Activated CD8-positive, alpha-beta memory T cell treated with anti-CD3 and anti-CD28 coated beads for 4 hours (primary cell): ENCODE measurements around the gene E2F6.

Experiments
- DNase-seq, 2 donors: peaks; one replicate each; pipeline ENCODE4 v3.0.0-alpha.2; 2020; ENCODE audit warnings: low read depth in 2 of 2

The E2F6 gene

GRCh38 chr2:11465485-11466306 lies at the start of gene E2F6:
Gene E2F6 (minus strand): TSS chr2:11466161. CDS start chr2:11465879, 282 bp downstream.
- DNase-seq: peak; percentile 64 to 75

DNA sequence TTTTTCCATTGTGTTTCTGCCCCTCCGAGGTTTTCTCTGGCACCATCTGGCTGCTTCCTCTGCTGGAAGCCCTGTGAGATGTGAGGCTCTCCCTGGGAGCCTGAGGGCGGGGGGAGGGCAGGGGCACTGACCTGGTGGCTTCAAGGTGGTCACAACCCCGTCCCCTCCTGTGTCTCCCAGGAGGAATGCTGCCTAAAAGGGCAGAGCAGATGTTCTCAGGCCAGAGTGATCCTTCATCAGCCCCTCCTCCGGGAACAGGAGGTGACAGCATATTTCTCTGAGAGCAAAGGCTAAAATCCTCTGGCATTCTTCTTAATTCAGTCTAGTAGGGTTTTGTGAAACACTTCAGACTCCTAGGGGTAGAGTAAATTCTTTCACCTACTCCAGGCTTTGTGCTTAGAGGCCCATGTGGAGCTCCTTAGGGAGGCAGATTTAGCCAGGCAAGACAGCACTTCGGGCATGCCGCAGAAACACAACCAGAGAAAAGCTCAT lies 49.6 kb upstream of the E2F6 start:
- DNase-seq: no peak

GRCh38 chr2:11514904-11515303 lies 48.9 kb upstream of the E2F6 start:
- no peak for DNase-seq

DNA sequence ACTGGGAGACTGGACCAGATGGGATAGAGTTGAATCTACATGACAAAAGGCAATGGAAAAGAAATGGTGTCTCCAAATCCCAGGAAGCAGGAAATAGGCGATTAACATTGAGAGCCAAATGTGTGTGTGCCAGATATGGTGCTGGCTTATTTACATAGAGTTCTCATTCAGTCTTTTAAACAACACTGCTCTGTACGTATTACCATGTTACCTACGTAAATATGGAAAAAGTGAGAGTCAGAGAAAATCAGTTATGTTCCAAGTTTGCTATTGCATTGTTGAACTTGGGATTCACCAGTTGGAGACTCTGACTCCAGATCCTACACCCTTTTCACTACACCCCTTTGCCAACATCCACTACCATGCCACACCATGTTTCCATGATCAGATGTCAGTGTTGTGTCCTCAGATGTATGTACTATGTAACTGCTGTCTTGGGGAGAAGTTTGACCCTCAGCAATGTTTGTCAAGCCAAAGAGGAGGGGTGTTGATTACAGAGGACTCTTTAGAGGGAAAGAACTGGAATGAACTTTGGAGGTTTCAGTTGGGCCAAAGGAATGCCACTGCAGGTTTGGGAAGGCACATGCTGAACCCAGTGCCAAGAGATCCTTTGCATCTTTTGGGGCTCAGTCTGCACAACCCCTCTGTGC lies 48.2 kb upstream of the E2F6 start:
- DNase-seq: no peak

GRCh38 chr2:11513319-11513718 lies 47.4 kb upstream of the E2F6 start:
- no peak for DNase-seq

DNA sequence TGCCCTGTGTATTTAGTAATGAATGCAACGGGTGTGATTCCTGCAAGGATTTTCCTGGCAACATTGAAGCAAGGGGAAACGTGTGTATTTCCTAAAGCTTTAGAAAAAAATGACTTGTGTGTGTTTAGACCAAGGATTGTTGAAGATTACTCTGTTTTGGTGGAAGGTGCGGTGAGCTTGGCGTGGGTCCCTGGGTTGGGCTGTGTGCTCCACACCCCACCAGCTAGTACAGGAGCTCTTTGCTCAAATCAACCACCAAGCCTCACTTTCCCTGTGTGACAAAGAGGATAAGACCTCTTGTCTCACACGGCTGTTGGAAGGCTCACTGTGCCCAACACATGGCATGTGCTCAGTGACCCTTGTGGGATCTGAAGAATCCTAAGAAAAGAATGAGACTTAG lies 46.5 kb upstream of the E2F6 start:
- no peak for DNase-seq

GRCh38 chr2:11509657-11510360 lies 43.8 kb upstream of the E2F6 start:
- no peak for DNase-seq

DNA sequence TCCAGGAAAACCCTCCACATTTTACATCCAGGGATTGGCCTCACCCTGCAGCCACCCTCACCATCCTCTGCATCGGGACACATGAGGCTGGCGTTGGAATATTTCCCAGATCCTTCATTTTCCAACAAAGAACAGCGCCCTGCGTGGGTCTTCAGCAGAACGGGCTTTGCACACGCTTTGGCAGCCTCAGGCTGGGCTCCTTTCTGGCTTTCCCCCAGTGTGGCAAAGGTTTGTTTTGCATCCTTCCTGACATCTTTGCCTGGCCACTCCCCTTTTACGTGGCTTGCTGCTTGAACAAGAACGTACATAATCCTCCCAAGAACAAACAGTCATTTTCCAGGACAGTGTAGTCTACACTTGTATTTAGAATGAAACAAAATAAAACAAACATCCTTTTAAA lies 42.3 kb upstream of the E2F6 start:
- DNase-seq: no peak

GRCh38 chr2:11507517-11507916 lies 41.6 kb upstream of the E2F6 start:
- DNase-seq: no peak

DNA sequence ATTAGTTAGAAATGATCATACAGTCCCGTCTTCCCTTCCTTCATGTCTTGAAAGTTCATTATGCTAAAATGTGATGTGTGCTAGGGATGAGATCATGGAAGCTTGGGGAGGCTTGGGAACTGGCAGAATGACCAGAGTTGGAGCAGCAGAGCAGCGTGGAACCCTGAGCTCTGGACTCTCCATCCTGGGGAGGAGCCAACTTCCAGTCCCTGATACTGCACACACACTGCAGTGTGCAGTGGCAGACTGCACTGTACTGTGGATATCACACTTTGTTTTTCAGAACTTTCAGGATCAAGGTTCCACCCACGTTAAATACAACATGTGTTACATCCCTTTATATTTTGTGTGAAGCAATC lies 40.6 kb upstream of the E2F6 start:
- DNase-seq: no peak

DNA sequence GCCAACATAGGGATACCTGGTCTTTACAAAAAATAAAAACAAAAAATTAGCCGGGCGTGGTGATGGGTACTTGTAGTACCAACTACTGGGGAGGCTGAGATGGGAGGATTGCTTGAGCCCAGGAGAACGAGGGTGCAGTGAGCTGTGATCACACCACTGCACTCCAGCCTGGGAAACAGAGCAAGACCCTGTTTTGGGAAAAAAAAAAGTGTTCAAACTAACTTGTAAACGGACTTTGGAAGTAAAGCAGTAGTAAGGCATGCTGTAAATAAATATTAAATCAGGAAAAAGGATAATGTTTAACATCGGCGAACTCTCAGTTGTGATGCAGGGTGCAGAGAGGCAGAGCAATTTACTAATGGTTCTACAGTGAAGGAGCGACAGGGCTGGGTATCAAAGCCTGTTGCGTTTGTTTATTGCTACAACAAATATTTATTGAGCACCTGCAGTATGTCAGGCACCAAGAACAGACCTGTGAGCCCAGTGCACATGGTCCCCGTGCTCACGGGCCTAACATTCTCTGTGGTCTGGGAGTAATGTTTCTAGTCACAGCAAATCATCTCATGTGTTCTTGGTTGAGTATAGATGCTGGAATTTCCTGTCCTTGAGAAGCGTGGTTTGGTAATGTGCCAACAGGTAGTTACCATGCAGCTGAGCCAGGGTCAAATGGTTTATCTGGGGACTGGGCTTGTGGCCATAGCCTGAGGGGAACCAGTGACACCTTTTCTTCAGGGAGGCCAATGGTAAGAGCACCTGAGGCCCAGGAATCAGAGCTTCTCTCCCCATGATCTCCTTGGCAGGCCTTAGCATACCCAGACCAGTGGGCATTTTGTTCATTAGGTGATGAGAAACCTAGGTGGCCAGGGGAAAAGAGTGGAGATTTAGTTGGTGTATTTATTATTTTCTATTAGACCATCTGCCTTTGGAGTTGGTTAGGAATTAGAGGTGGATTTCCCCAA lies 40.0 kb upstream of the E2F6 start:
- no peak for DNase-seq

GRCh38 chr2:11503354-11503927 lies 37.5 kb upstream of the E2F6 start:
- no peak for DNase-seq

- DNase-seq: no peak
Observed at GRCh38 chr2:11502740-11503292, 36.9 kb upstream of the E2F6 start.

DNA sequence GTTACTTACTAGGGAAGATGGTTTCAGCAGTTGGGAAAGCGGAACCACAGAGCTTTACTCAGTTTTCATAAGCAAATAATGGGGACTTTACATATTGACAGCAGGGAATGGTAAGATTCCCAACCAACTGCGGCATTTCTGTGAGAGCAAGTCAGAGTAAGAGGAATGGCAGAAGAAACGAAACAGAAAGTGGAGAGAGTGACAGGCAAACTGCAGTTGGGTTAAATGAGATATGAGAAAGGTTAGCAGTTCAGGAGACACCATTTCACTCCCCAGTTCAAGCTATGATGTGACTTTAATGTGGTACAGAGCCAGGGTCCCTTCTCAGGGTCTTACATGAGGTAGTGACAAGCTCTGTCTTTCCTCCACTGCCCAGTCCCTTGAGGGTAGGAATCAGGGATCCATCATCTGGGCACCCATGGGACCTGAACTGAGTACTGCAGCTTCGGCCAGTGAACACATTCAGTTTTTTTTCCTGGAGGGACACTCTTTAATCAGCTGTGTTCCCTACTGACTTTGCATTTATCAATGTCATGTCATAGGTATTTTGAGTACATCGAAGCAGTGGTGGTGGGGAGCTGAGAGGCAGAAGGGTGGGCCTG lies 34.8 kb upstream of the E2F6 start:
- no peak for DNase-seq

DNA sequence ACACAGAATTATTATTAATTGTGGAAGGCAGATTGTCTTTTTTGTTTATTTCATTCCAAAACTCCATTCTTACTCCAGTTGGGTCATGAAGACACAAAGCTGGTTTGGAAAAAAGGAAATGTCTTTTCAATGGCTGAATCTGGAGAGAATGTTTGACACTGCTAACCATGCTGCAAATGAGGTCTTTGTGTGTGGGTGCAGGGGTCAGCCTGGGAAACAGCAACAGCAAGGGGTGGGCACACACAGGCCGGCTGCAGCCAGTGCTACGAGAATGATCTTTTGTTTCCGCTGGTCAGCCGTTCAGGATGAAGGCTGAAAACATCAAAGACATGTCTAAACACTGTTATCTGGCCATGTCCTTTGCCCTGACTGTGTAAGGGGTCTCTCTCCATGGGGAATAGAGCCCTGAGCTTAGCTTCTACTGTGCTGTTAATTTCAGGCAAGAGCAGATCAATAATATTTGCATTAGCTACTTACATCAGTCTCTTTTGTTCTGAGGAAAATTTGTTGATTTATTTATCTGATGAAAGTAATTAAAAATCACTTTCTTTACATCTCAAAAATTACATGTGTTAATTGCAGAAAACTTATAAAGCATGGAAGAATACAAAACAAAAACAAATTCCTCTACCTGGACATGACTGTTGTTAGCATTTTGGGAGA lies 33.3 kb upstream of the E2F6 start:
- no peak for DNase-seq

GRCh38 chr2:11498543-11499034 lies 32.6 kb upstream of the E2F6 start:
- no peak for DNase-seq

GRCh38 chr2:11495844-11496681 lies 30.1 kb upstream of the E2F6 start:
- no peak for DNase-seq

DNA sequence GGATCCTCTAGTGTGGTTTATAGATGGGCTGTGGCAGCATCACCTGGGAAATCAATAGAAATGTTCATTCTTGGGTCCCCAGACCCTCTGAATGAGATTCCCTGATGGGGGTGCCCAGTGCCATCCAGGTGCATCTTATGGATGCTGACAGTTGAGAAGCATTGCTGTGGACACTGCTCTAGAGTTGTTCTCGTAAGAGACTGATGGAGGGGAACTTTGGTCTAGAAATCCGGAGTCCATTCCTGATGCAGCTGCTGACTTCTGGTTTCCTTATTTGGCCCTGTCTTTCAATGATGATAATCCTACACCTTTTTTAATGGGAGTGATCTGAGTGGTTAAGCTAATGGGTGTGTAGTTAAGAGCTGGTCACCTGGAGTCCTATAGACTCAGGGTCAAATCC lies 28.3 kb upstream of the E2F6 start:
- no peak for DNase-seq

GRCh38 chr2:11493282-11493681 lies 27.3 kb upstream of the E2F6 start:
- DNase-seq: no peak
